NCI-H510A treated with DMSO at 0.1 percent for 48 hours (cell line): ENCODE data around the gene PTPN3.

ENCODE experiments used
- DNase-seq: peaks from one replicate; lab custom pipeline; 2025; lab: John Stamatoyannopoulos, UW

Gene PTPN3

DNA sequence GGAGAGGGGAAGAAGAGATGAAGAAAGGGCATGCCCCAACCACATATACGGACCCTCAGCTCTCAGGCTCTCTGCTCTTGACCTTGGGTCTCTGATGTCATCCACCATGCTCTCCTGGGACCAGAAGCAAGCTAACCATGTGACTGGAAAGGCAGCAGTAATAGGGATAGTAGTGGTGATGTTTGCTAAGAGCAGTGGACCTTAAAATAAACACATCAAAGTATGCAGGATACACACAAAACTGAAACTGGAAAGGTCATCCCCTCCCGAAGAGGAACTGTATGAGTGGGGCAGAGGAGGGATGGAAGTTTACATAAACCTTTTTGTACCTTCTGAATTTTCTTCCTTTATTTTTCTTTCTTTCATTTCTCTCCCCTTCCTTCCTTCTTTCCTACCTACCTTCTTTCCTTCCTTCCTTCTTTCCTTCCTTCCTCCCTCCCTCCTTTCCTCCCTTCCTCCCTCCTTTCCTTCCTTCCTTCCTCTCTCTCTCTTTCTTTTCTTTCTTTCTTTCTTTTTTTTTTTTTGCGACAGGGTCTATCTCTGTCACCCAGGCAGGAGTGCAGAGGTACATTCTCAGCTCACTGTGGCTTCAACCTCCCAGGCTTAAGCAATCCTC, 8.1 kb upstream of the PTPN3 start:
- peak; percentile 86 for DNase-seq

DNA sequence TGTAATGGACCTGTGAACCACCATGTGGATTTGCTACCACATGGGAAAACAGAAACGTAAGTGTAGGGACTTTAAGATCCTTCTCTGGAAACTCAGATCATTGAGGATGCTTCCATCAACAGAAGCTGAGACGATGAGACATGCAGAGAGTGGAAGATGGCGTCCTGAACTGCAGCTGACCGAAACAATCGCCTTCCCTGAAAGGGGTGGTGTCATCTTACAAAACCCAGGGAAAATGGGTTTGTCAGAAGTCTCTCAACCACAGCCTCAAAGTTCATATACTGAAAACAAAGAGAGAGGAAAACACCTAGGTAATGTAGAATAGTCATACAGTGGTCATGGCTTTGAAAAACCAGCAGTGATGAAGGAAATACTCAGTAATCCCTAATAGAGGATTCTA, 6.6 kb upstream of the PTPN3 start:
- DNase-seq = no peak

DNA sequence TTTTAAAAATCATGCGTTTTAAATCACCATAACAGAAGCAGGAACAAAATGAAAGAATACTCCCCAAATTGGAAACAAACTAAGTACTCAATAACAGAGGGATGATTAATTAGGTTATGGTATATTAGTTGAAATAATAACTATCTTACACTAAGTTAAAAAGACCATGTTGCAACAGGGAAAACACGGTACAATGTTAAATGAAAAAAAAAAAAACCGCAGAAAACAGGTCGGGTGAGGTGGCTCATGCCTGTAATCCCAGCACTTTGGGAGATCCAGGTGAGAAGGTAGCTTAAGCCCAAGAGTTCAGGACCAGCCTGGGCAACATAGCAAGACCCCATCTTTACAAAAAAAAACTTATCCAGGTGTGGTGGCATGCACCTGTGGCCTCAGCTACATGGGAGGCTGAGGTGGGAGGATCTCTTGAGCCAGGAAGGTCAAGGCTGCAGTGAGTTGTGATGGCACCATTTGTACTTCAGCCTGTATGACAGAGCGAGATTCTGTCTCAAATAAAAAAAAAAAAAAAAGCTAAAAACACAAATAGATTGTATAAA, 2.4 kb upstream of the PTPN3 start:
- no peak for DNase-seq

DNA sequence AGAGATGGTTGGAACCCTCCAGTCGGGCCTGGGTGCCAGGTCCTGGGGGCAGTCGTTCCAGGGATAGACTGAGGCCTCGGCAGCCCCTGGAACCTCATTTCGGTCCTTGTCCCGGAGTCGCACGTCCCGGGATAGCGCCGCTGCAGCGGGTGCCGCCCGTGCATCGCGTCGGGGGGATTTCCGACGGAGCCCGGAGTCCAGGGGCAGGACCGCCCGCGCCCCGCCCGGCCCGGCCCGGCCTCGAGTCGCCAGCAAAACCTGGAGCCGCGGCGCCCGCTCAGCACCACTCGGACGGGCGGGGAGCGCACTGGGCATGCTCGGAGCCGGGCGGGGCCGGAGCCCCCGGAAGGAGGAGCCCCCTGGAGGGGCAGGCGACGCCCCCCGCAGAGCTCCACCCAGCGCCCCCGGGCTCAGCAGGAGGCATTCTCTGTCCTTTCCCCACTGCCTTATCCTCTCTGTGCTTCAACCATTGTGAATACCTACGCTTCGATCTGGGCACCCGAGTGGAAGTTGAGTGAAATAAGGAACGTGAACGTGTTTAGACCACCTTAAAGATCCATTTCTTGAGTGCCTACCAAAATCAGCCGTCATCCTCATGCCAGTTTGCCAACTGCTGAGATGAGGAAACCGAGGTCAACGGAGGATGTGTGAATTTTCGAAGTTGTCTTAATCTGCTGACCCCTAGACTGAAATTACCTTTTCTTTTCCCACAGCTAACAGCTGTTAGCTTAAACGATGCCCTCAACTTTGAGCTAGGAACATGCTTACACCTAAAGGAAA, 1.7 kb upstream of the PTPN3 start:
- DNase-seq = no peak

DNA sequence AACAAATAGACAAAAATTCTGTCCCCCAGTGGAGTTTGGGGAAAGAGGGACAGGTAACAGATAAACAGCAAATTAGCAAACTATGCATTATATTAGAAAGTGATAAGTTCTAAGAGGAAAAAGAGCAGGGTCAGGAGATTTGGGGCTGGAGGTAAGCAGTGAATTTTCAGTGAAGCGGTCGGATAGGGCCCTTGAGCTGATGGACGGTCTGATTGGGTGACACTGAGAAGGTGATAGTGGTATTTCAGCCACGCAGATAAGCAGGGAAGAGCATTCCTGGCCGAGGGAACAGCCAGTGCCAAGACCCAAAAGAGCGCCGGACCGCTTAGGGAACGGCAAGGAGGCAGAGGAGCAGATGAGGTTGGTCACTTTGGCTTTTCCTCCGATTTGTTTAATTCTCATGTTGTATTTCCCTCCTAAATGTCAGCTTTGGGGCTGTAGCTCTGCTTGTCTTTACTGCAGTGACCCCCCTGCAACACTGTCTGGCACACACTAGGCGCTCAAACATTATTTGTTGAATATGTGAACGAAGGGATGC, 1.1 kb upstream of the PTPN3 start:
- no peak for DNase-seq

DNA sequence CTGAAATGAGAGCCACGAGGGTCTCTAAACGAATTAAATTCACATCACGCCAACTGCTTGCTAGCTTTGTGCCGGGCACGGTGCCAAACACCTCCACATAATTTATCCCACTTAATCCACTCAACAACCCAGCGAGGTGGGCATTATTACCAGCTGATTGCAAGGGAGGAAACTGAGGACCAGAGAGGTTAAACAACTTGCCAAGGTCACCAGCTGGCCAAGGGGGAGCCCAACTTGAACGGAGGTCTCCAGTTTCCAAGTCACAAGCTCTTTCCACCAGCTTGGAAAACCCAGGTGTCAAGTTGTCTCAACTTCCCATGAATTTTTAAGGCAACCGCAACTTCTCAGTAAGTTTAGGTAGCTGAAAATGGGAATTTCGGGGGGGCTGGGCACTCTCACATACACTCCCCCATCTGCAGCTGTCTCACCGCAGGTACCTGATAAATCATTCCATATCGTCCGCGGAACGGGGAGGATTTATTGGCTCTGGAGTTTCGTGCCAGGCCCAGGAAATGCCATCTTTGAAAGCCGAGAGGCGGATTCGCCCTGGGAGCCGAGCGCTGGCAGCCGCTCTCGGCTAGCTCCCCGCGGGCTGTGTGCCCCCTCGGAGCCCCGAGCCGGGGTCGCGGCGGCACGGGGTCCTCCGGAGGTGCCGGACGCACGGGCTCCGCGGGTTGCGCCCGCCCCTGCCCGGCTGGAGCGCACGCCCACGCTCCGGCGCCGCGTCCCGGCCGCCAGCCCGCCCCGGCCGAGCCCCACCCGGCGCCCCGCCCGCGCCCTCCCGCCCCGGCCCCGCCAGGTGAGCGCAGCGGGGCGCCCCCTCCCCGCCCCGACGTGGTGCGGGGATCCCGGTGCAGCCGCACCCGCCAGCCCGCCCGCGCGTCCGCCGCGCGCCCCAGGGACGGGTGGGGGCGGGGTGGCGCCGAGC, 617 bp downstream of the PTPN3 start:
- peak; percentile 44 for DNase-seq

DNA sequence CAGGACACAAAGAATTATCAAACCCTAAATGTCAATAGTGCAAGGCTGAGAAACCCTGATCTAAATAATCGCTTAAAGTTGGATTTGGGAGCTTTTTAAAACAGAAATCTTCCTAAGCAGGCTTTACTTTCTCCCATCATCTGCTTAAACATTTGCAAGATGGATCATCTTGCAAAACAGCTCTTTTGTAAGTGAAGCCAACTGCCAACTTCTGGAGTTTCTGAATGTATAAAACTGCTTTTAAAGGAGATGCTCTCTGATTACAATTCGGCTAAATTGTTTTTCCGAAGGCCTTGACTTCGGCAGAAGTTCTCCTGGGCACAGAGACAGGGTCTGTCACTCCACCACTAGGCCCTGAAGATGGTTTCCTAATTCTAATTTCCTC, 1.3 kb downstream of the PTPN3 start:
- DNase-seq = no peak

DNA sequence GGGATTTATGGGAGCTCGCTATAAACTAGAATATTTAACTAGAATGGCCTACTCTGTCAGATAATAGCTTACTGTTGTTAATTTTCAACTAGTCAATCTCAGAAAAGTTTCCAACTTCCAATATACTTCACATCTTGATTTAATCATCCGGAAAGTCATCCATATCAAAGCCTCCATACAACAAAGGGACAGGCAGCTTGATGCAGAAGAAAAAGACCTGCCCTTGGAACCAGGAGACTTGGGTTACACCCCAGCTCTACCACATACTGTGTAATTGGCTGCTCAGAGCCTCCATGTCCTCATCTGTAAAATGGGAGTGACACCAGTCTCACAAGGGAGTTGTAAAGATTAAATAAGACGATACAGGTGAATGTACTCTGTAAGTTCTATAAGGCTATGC, 1.9 kb downstream of the PTPN3 start:
- DNase-seq = no peak

DNA sequence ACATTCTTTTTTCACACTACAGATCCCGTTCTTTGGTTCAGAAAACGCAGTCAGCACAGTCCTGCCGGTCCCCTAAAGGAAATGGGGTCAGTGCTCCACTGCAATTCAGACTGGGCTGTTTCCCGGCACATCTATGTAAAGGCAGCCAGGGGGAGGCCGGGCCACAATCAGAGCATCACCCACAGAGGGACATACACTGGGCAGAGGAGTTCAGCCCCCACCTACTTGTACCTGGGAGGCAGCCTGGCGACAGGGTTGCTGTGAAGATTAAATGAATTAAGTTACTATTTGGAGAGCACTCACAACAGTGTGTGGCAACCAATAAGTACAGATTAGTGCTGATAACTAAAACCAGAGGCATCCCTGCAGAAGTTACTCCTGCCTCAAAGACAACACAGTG, 4.5 kb downstream of the PTPN3 start:
- no peak for DNase-seq

DNA sequence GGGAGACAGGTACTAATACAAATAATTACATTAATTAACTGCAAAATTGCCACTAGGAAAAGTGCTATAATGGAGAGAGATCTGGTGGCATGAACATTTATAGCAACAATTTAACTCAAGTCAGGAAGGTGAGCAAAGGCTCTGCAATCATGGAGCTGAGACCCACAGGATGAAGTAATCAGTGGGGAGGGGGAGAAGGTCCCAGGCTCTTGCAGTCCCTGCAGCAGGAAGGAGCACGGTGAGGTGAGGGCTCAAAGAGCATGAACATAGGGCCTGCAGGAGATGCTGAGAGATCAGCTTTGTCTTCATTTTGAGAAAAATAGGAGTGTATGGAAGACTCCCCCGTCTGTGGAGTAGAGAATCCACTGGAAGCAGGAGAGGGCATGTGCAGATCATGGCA, 6.5 kb downstream of the PTPN3 start:
- DNase-seq = no peak

DNA sequence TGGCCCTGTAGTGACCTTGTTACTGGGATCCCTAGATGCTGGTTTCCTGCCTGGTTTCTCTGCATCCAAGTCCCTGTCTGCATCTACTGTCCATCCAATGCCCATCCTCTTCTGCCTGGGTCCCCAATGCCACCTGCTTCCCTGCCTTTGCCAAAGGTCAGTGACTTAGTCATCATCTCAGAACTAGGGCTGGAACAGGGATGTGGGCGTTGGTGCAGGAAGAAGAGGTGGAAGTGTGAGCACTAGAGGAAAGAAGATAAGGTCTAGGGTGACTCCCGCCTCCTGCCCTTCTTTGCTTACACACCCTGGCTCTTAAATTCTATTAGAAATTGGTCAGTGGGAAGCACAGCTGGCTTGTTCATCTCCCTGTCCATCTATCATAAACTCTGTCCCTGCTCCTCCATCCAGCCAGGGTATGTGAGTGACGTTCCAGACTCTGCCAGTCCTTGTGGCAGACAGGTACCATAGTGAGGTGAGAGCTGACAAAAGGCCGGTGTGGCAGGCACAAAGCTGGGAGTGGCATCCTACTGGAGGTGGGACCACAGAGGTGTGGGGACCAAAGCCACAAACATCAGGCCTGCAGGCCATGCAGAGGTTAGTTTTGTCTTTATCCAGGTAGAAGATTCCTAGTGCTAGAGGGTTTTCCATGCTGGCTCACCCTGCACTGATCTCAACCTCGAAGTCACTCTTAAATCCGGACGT, 9.2 kb downstream of the PTPN3 start:
- DNase-seq = no peak

DNA sequence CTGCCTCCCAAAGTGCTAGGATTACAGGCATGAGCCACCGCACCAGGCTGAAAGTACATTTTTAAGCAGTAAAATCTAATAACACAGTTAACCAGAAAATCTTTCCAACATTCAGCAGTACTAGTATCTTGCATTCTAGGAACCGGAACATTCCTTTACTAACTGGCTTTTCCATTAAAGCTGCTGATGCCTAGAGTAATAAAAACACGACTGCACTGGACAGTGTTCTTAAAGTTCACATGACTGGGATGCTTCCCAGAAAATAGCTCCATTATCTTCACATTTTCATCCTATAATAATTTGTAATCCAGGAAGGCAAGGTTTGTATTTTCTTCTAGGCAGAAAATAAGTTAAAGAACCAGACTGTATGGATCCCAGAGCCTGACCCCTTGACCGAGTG, 9.8 kb downstream of the PTPN3 start:
- DNase-seq = no peak

DNA sequence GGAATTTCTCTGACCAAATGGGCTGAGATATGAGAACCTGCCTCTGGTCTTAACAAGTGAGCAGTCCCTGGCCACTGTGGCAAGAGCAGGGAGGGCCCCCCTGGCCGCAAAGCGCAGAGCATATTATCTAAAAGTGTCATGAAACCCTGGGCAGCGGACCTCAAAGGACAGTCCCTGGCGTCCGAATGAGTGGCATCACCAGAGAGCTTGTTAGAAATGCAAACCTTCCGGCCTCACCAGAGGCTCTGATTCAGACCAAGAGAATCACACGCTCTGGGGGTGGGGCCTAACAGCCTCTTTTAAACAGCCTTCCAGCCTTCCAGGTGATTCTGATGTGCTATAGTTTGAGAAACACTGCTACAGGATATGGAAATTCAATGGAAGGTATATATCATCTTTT, 10.9 kb downstream of the PTPN3 start:
- no peak for DNase-seq

DNA sequence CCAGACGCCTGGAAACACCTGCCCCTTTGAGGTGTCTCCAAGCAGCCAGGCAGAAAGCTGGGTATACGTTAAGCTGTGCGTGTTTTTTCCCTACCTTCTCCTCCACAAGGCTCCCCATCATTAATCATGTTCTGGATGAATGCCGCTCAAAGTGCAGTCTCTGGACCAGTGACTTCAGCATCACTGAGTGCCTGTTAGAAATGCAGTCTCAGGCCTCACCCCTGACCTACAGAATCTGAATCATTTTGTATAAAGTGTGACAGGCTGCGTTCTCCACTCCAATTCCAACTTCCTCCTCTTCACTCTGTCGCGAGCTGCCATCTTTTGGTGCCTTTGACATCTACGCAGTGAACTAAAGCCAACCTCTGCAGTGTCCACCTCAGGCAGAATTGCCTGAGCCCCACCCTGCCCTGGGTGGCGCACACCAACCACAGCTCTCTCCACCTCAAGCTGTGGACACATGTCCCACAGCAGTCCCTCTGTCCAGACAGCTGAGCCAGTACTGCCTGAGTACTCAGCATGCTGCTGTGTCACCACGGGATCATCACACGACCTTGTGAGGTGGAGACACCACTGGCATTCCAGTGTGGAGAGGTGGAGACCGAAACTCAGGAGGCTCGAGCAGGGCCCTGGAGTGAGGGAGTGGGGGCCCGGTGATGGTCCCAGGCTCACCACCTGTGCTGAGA, 14.2 kb downstream of the PTPN3 start:
- peak; percentile 63 for DNase-seq

DNA sequence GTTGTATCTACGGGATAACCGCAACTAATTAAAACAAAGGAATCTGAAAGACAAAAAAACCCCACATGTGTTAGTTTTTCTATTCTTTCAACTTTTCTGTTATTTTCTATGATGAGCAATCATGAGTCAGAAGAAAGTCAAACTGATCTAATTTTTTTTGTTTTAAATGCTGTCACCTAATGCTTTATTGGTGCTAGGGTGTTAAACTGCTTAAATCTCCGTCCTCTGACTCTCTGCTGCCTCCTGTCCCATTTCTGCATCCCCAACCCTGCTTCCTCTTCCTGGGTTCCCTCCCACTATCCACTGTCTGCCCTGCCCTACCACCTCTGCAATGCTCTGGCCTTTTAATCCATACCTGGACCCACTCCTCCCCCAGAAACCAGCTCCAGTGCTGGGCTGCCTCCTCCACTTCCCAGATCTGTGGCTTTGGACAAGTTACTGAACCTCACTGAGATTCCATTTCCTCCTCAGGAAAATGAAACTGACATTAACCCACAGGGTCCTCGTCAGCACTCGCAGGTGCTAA, 15.7 kb downstream of the PTPN3 start:
- no peak for DNase-seq

DNA sequence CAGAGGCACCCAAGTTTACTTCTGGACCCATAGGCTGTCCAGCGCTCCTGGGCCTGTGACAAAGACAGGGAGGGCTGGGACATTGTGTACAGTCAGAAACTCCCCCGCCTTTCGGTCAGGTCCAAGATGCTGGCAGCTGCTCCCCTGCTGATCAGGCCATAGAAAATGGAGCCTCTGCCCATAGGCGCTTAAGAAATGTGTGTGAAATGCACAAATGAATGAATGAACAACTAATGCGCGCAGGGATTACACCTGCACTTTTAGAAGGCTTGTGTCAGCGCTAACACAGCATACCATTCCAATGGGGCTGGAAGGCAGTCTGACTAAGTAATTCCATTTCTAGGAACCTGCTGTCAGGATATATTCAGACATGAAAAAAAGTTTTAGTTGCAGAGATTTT, 16.3 kb downstream of the PTPN3 start:
- DNase-seq = no peak

DNA sequence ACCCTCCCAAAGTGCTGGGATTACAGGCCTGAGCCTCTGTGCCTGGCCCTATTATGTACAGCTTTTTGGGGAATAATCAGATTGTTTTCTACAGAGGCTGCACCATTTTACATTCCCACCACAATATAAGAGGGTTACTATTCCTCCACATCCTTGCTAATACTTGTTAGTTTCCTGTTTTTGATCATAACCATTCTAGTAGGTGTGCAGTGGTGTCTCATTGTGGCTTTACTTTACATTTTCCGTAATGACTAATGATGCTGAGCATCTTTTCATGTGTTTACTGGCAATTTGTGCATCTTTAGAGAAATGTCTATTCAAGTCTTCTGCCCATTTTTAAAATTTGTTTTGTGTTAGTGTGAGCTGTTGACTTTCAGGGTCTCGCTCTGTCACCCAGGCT, 18.3 kb downstream of the PTPN3 start:
- no peak for DNase-seq

DNA sequence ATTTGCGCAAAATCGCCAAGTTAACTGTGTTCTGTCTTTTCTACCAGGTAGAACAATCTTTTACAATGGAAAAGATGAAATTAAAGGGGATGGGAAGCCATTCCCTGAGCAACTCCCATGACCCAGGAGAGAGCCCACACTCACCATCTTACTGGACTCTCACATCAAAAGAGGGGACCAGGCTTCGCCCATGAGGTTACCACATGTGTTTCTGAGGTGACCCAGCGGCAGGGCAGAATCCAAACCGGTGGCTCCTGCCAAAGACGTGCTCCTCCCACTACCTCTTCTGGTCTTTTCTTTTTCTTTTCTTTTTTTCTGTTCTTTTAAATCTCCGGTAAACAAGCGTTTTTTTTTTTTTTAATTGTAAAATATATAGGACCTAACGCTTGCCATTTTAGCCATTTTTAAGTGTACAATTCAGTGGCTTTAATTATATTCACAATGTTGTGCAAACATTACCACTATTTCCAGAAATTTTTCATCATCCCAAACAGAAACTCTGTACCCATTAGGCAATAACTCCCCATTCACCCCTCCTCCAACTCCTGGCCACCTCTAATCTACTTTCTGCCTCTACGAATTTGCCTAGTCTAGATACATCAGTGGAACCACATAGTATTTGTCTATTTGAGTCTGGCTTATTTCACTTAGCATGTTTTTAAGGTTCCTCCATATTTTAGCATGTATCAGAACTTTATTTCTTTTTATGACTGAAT, 19.3 kb downstream of the PTPN3 start:
- DNase-seq = no peak

DNA sequence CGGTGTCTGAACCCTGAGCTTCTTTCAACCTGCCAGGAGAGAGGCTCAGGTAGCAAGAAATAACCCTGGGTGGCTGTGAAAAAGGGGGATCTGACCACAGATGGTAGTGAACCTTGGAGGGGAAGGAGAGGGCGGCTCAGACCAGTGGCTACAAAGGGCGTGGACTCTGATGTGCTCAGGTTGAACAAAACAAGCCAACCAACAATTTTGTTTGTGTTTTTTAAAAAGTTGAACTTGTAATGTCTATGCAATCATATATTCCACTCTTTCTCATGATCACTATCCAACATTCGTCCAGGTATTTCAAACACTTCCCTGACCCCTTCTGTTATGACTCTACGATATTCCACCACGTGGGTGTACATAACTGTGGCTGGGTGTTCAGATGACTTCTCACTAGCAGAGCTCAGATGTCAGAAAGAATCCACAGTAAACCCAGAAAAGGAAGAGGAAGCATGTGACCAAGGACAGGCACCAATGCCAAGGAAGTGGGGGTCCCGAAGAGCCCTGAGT, 20.0 kb downstream of the PTPN3 start:
- DNase-seq = no peak
